A549 treated with AZD9567 at 1 μM for 4 hours (cell line): ENCODE data around the gene FBXO34. TPM values are rescaled to one million over a fixed set of nuclear protein-coding genes. Genes with fewer than 3 reads are reported as not detected.

Source experiments
- total RNA-seq: library from RNA; stranded (reverse); fragments of 200-300 nt; extraction: Qiagen RNA extraction; gene quantifications from 5 replicates; pipeline ENCODE4 v1.2.3, GENCODE V29; 2022; ENCODE audit not compliant: insufficient read depth

FBXO34 gene
- total RNA-seq, result 11.8 to 18.1 TPM (median 15.0 TPM) in 5 replicates

GRCh38 chr14:55270832-55271571, at the start of gene FBXO34:
Gene FBXO34, plus strand, starts transcription at chr14:55271421. Its CDS starts 78,970 bp downstream, at chr14:55350391.

Other genes starting within 250 kb of the FBXO34 start
- gene WDHD1, start 244.3 kb upstream of the FBXO34 start, total RNA-seq, result 8.6 to 15.6 TPM (median 10.5 TPM) in 5 replicates
- gene SOCS4, start 244.2 kb upstream of the FBXO34 start, total RNA-seq, result 8.1 to 10.9 TPM (median 10.0 TPM) in 5 replicates
- gene MAPK1IP1L, start 219.8 kb upstream of the FBXO34 start, total RNA-seq, result 93.0 to 129 TPM (median 101 TPM) in 5 replicates
- gene LGALS3, start 142.2 kb upstream of the FBXO34 start, total RNA-seq, result 162 to 188 TPM (median 169 TPM) in 5 replicates
- gene DLGAP5, start 79.8 kb upstream of the FBXO34 start, total RNA-seq, result 25.1 to 35.8 TPM (median 29.5 TPM) in 5 replicates
- gene ATG14, start 140.4 kb downstream of the FBXO34 start, total RNA-seq, result 4.8 to 5.5 TPM (median 5.2 TPM) in 5 replicates
- gene TBPL2, start 169.2 kb downstream of the FBXO34 start, total RNA-seq, result not detected in 5 replicates